Adrenal gland (tissue), 12 donors: ENCODE data around the gene PCSK6. TPM values are rescaled to one million over a fixed set of nuclear protein-coding genes. Genes with fewer than 3 reads are reported as not detected.

ENCODE experiments used
- DNase-seq, 7 donors: peaks; one replicate each; pipeline ENCODE4 v3.0.0-alpha.2; 2019 to 2020
- H3K27ac ChIP-seq, 5 donors: fragments of 200-600 bp; sonication (generic) in 4 of 5; 1 replicate in 3 of 5; 2 replicates in 2 of 5; pipeline versions ENCODE4 v1.5.1 to v1.8.0; 2016 to 2020; ENCODE audit warnings: mild to moderate bottlenecking in 1 of 5
- H3K27me3 ChIP-seq: fragments of 200-600 bp; 2 replicates; pipeline ENCODE4 v1.8.0; 2021
- H3K36me3 ChIP-seq, 2 donors: fragments of 200-600 bp; replicated peaks in 1 of 2; 1 replicate in 1 of 2; 2 replicates in 1 of 2; pipeline versions ENCODE4 v1.5.1 to v1.8.0; 2018 to 2022
- H3K4me1 ChIP-seq, 2 donors: fragments of 200-600 bp; replicated peaks in 1 of 2; 1 replicate in 1 of 2; 2 replicates in 1 of 2; pipeline versions ENCODE4 v1.5.1 to v1.8.0; 2018 to 2021
- H3K4me3 ChIP-seq, 4 donors: fragments of 200-600 bp; sonication (generic) in 3 of 4; one replicate each; pipeline ENCODE4 v1.5.1; 2016 to 2018
- H3K9me3 ChIP-seq, 3 donors: fragments of 200-600 bp; sonication (generic) in 1 of 3; replicated peaks in 1 of 3; 1 replicate in 2 of 3; 2 replicates in 1 of 3; pipeline versions ENCODE4 v1.5.1 to v1.8.0; 2016 to 2021
- CTCF ChIP-seq, 6 experiments: fragments of 450-650 bp in 4 of 6; fragments of 200-600 bp in 2 of 6; sonication (generic) in 1 of 6; IDR thresholded peaks; 1 replicate in 5 of 6; 2 replicates in 1 of 6; pipeline versions ENCODE4 v1.5.1 to v1.8.0; 2016 to 2021; ENCODE audit warnings: antibody characterized with exemption in 6 of 6, mild to moderate bottlenecking in 2 of 6, moderate library complexity in 1 of 6
- POLR2A ChIP-seq, 2 donors: fragments of 450-650 bp; IDR thresholded peaks; one replicate each; pipeline ENCODE4 v1.6.1; 2017; ENCODE audit warnings: antibody characterized with exemption in 2 of 2, mild to moderate bottlenecking in 2 of 2, moderate library complexity in 1 of 2
- WGBS, 4 donors: extraction: QIAGEN DNeasy Blood & Tissue Kit in 2 of 4; methylation state at CpG; one replicate each; pipeline versions ENCODE4 v1.1.5 to v1.1.7; 2013 to 2017; 5-methylcytosine and 5-hydroxymethylcytosine counted together
- intact Hi-C, 2 donors: fragments of 100-400 bp; cut with DNase I; formaldehyde crosslinking; loops; one replicate each; pipeline versions ENCODE4 v1.14.1 to v1.15.0; 2022 to 2023
- polyA plus RNA-seq, 3 donors: library from polyadenylated mRNA; stranded (reverse); fragments of 200-250 nt in 2 of 3; fragments of 350-450 nt in 1 of 3; fragmentation: Illumina TruSeq in 1 of 3; extraction: RNeasy Lipid Tissue Mini Kit (QIAGEN cat#74804) in 1 of 3; gene quantifications; one replicate each; pipeline ENCODE4 v1.2.3, GENCODE V29; 2013 to 2014
- total RNA-seq, 9 donors: library from RNA; depleted of rRNA in 4 of 9; stranded (reverse); fragments of >200 nt in 4 of 9; fragments of 120-200 nt in 1 of 9; fragmentation: NEBNext Ultra II Directional in 1 of 9; extraction: Animal tissue kit (Norgen Biotek cat#: 25700) in 1 of 9; gene quantifications; one replicate each; pipeline versions ENCODE4 v1.1.0 to v1.2.4, GENCODE V29; 2013 to 2023
- donor health status: healthy with polysubstance abuse.
- donor health status: Bipolar disorder and iron deficiency.
- donor health status: DM: yes; HTN: yes; CAD: no.
- donor health status: DM: no; HTN: no; CAD: no.
- donor health status: DM: no; HTN: no; CAD: no.
- donor health status: DM: yes; HTN: yes; CAD: no.

PCSK6 gene
- total and polyA plus RNA-seq, 12 donors = 0.88 to 53.0 (median 5.6) TPM

GRCh38 chr15:101397521-101398003 is 91.9 kb downstream of the PCSK6 start:
- peak in 1 of 7 donors; percentile 36 for DNase-seq
- Histone ChIP-seq H3K4me1 (no peaks in the 10 kb centered on the region), H3K27ac (no peak overlapping the region), H3K36me3 (no peaks in the 10 kb centered on the region), H3K27me3 (no peaks in the 10 kb centered on the region), H3K4me3 (no peak overlapping the region), H3K9me3 (no peaks in the 10 kb centered on the region)
- no peak for TF ChIP-seq POLR2A (IDR thresholded peaks at IDR 0.05)
- no peak for TF ChIP-seq CTCF (IDR thresholded peaks at IDR 0.05)
- 65 to 78% (median 74%) methylated on average over 8 to 12 of the region's 12 CpGs for WGBS, 4 donors
- intact Hi-C loops = no loop called here

DNA sequence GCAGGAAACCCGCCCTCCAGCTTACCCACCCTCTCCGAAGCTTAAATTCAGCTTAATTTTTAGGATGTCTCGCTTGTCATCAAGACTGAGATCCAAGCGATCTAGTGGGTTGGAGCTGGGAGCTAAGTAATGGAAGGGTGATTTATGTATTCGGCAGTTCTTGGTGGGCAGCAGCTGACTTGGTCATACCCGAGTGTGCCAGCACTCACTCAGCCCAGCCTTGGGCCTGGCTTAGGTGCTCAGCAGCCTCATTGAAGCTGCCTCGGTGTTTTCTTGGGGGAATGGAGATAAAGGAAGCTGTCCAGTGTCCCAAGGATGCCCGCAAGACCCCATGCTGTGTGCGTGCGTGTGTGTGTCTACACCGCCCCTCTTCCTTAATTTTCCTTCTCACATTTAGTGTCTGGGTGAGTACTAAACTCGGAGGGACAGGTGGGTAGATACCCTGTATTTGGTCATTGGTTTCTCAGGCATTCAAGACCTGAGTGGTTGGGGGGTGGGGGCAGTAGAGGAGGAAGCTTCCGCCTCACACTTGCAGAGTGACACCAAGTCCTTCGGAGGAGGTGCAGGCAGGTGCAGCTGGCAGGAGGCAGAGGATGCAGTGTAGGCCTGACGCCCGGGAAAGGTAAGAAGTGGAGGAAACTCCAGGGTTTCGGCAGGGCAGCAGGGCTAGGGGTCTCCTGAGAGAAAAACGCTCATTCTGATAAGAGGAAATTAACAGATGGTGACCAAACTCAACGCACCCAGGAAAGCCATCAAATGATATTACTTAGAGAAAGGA is 92.8 kb downstream of the PCSK6 start:
- DNase-seq = peak in 1 of 7 donors; percentile 24
- H3K27me3 ChIP-seq = no peaks in the 10 kb centered on the region
- H3K27ac ChIP-seq = no peak overlapping the region
- intact Hi-C loops = no loop called here
- no peak for TF ChIP-seq CTCF (IDR thresholded peaks at IDR 0.05)
- TF ChIP-seq POLR2A (IDR thresholded peaks at IDR 0.05) = no peak
- 86 to 92% (median 89%) methylated on average over 19 of the region's 19 CpGs for WGBS, 4 donors
- H3K4me1 ChIP-seq = no peaks in the 10 kb centered on the region
- H3K4me3 ChIP-seq = no peak overlapping the region
- H3K36me3 ChIP-seq = no peaks in the 10 kb centered on the region
- H3K9me3 ChIP-seq = no peaks in the 10 kb centered on the region

GRCh38 chr15:101394654-101395053 is 94.9 kb downstream of the PCSK6 start:
- H3K36me3 ChIP-seq = no peaks in the 10 kb centered on the region
- intact Hi-C loops = no loop called here
- 89 to 94% (median 91%) methylated on average over 11 of the region's 11 CpGs for WGBS, 4 donors

More at GRCh38 chr15:101394654-101395053, 94.9 kb downstream of the PCSK6 start:
- H3K4me3 ChIP-seq = no peak overlapping the region
- H3K27ac ChIP-seq = no peak overlapping the region
- H3K9me3 ChIP-seq = no peaks in the 10 kb centered on the region
- no peak for TF ChIP-seq CTCF (IDR thresholded peaks at IDR 0.05)
- TF ChIP-seq POLR2A (IDR thresholded peaks at IDR 0.05) = no peak
- peak in 1 of 7 donors; percentile 7 for DNase-seq
- no peaks in the 10 kb centered on the region for H3K4me1 ChIP-seq
- no peaks in the 10 kb centered on the region for H3K27me3 ChIP-seq
